ENCODE measurements around the gene GYG2. TPM values are rescaled to one million over a fixed set of nuclear protein-coding genes. Genes with fewer than 3 reads are reported as not detected.

Gene GYG2
- total RNA-seq, 2 experiments from 2014 or later: not detected

- Mint-ChIP-seq H3K36me3 (no peaks in the 10 kb centered on the region), H3K27me3 (peaks cover 3% of the 10 kb centered on the region), H3K27ac (no peak overlapping the region), H3K4me1 (no peaks in the 10 kb centered on the region), H3K4me3 (no peak overlapping the region), H3K9me3 (no peaks in the 10 kb centered on the region)
- DNase-seq (no peak), ATAC-seq (ENCODE audit: low read depth) (no peak)
- POLR2A ChIA-PET: no interaction called here
Observed at GRCh38 chrX:2863646-2864045, 34.9 kb downstream of the GYG2 start.

DNA sequence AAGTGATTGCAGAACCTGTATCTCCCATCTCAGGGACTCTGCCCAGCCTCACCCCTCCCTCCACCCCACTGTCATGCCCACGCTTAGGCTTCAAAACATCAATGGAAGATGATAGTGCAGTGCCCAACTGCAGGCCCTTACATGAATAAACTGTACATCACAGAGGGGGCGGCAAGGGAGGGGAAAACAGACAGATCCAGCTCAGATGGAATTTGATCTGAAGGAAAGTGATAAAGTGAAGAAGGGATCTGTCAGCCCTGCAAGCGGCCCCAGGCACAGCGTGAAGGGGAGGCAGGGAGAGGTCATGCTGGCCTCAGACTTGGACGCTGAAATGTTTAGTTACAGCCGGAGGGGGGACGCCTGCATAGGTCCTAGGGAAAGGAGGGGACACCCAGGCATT, 38.5 kb downstream of the GYG2 start:
- POLR2A ChIA-PET: no interaction called here
- Mint-ChIP-seq H3K4me3 (no peak overlapping the region), H3K36me3 (no peaks in the 10 kb centered on the region), H3K27me3 (no peaks in the 10 kb centered on the region), H3K9me3 (no peaks in the 10 kb centered on the region), H3K4me1 (no peaks in the 10 kb centered on the region), H3K27ac (no peak overlapping the region)
- no peak for ATAC-seq (ENCODE audit: low read depth)
- no peak for DNase-seq

- no peak for DNase-seq
- no peaks in the 10 kb centered on the region for H3K27me3 Mint-ChIP-seq
- POLR2A ChIA-PET: no interaction called here
- H3K4me3 Mint-ChIP-seq: no peak overlapping the region
- no peaks in the 10 kb centered on the region for H3K36me3 Mint-ChIP-seq
- no peak overlapping the region for H3K27ac Mint-ChIP-seq
- H3K4me1 Mint-ChIP-seq: no peaks in the 10 kb centered on the region
- no peaks in the 10 kb centered on the region for H3K9me3 Mint-ChIP-seq
- no peak for ATAC-seq (ENCODE audit: low read depth)
Observed at GRCh38 chrX:2870650-2871049, 41.9 kb downstream of the GYG2 start.

- no peak overlapping the region for H3K4me3 Mint-ChIP-seq
- POLR2A ChIA-PET: no interaction called here
- no peaks in the 10 kb centered on the region for H3K4me1 Mint-ChIP-seq
- ATAC-seq (ENCODE audit: low read depth) (no peak), DNase-seq (no peak)
- no peak overlapping the region for H3K27ac Mint-ChIP-seq
- H3K9me3 Mint-ChIP-seq: no peaks in the 10 kb centered on the region
- H3K36me3 Mint-ChIP-seq: no peaks in the 10 kb centered on the region
- no peaks in the 10 kb centered on the region for H3K27me3 Mint-ChIP-seq
Observed at GRCh38 chrX:2871831-2872230, 43.1 kb downstream of the GYG2 start.

- Mint-ChIP-seq H3K9me3 (no peaks in the 10 kb centered on the region), H3K27me3 (no peaks in the 10 kb centered on the region), H3K36me3 (no peaks in the 10 kb centered on the region), H3K27ac (no peak overlapping the region), H3K4me1 (no peaks in the 10 kb centered on the region), H3K4me3 (no peak overlapping the region)
- ATAC-seq (ENCODE audit: low read depth): no peak
- POLR2A ChIA-PET: no interaction called here
- DNase-seq: no peak
Observed at GRCh38 chrX:2872671-2873277, 44.0 kb downstream of the GYG2 start.

- Mint-ChIP-seq H3K27me3 (peaks cover under 1% of the 10 kb centered on the region), H3K36me3 (no peaks in the 10 kb centered on the region), H3K9me3 (no peaks in the 10 kb centered on the region), H3K4me1 (no peaks in the 10 kb centered on the region), H3K27ac (no peak overlapping the region), H3K4me3 (no peak overlapping the region)
- ATAC-seq (ENCODE audit: low read depth) (no peak), DNase-seq (no peak)
- POLR2A ChIA-PET: no interaction called here
Observed at GRCh38 chrX:2874222-2875135, 45.7 kb downstream of the GYG2 start.

DNA sequence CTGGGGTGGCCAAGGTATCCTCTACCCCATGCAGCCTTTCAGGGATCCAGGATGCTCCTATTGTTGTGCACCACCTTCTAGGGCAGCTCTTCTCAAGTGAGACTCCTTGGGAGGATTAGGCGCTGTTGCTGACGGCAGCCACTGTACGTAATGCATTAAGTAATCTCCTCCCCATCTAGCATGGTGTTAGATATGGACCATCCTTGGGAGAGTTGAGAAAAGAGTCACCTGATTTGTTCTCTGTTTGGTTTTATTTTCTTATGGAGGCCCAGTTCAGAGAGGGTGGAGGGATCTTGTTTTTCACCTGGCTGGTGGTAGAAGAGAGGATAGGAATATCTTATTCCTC, 46.4 kb downstream of the GYG2 start:
- DNase-seq: no peak
- POLR2A ChIA-PET: no interaction called here
- Mint-ChIP-seq H3K36me3 (no peaks in the 10 kb centered on the region), H3K4me3 (no peak overlapping the region), H3K27me3 (peaks cover 7% of the 10 kb centered on the region), H3K27ac (no peak overlapping the region), H3K9me3 (no peaks in the 10 kb centered on the region), H3K4me1 (no peaks in the 10 kb centered on the region)
- no peak for ATAC-seq (ENCODE audit: low read depth)

- DNase-seq (no peak), ATAC-seq (ENCODE audit: low read depth) (no peak)
- Mint-ChIP-seq H3K4me1 (no peaks in the 10 kb centered on the region), H3K36me3 (no peaks in the 10 kb centered on the region), H3K27ac (no peak overlapping the region), H3K27me3 (peaks cover 7% of the 10 kb centered on the region), H3K4me3 (no peak overlapping the region), H3K9me3 (no peaks in the 10 kb centered on the region)
- POLR2A ChIA-PET: no interaction called here
Observed at GRCh38 chrX:2875798-2876399, 47.2 kb downstream of the GYG2 start.

GRCh38 chrX:2878563-2878962, 49.8 kb downstream of the GYG2 start:
- H3K4me3 Mint-ChIP-seq: no peak overlapping the region
- no peak for DNase-seq
- no peaks in the 10 kb centered on the region for H3K36me3 Mint-ChIP-seq
- H3K9me3 Mint-ChIP-seq: no peaks in the 10 kb centered on the region
- H3K27ac Mint-ChIP-seq: no peak overlapping the region
- POLR2A ChIA-PET: no interaction called here
- no peak for ATAC-seq (ENCODE audit: low read depth)
- H3K27me3 Mint-ChIP-seq: peaks cover 7% of the 10 kb centered on the region
- no peaks in the 10 kb centered on the region for H3K4me1 Mint-ChIP-seq

DNA sequence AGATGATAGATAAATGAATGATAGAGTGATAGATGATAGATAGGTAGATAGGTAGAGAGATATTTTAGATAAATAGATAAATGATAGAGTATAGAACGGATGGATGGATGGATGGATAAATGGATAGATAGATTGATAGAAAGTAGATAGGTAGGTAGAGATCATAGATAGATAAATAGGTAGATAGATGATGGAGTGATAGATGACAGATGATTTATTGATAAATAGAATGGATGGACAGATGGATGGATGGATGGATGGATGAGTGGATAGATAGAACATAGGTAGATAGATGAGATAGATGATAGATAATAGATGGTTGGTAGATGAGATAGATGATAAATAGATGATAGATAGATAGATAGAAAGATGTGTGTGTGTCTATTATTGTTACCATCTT, 50.9 kb downstream of the GYG2 start:
- H3K9me3 Mint-ChIP-seq: no peaks in the 10 kb centered on the region
- DNase-seq: no peak
- H3K27me3 Mint-ChIP-seq: peaks cover 7% of the 10 kb centered on the region
- no peaks in the 10 kb centered on the region for H3K36me3 Mint-ChIP-seq
- ATAC-seq (ENCODE audit: low read depth): no peak
- no peak overlapping the region for H3K4me3 Mint-ChIP-seq
- no peaks in the 10 kb centered on the region for H3K4me1 Mint-ChIP-seq
- POLR2A ChIA-PET: no interaction called here
- H3K27ac Mint-ChIP-seq: no peak overlapping the region

DNA sequence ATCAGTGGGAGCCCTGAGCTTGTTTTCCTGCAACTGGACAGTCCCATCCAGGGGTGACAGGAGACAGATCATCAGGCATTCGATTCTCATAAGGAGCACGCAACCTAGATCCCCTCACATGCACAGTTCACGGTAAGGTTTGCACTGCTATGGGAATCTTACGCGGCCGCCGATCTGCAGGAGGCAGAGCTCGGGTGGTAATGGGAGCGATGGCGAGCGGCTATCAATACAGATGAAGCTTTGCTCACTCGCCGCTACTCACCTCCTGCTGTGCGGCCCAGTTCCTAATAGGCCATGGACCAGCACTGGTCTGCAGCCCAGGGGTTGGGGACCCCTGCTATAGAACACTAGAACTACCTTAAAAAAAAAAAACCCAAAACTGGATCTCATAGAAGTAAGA, 55.0 kb downstream of the GYG2 start:
- DNase-seq (no peak), ATAC-seq (ENCODE audit: low read depth) (no peak)
- H3K27ac Mint-ChIP-seq: no peak overlapping the region
- no peaks in the 10 kb centered on the region for H3K9me3 Mint-ChIP-seq
- no peaks in the 10 kb centered on the region for H3K4me1 Mint-ChIP-seq
- POLR2A ChIA-PET: no interaction called here
- no peak overlapping the region for H3K4me3 Mint-ChIP-seq
- no peaks in the 10 kb centered on the region for H3K36me3 Mint-ChIP-seq
- H3K27me3 Mint-ChIP-seq: peaks cover 7% of the 10 kb centered on the region

DNA sequence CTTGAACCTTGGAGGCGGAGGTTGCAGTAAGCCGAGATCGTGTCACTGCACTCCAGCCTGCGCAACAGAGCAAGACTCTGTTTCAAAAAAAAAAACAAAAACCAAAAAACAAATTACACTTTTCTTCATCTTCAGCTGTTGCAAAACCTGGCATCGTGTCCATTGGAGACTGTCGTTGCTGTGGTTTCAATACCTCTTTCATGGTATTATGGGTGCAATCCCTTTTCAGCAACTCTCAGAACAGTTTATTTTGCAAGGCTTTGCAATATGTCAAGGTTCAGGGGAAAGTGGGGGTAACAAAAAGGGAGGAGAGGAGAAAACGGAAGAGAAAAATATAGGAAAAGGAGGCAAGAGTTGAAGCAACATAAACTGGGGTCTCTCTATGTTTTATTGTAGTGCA, 59.6 kb downstream of the GYG2 start:
- no peaks in the 10 kb centered on the region for H3K27me3 Mint-ChIP-seq
- H3K4me1 Mint-ChIP-seq: peaks cover 9% of the 10 kb centered on the region
- no peak overlapping the region for H3K27ac Mint-ChIP-seq
- no peaks in the 10 kb centered on the region for H3K9me3 Mint-ChIP-seq
- no peaks in the 10 kb centered on the region for H3K36me3 Mint-ChIP-seq
- ATAC-seq (ENCODE audit: low read depth) (no peak), DNase-seq (no peak)
- POLR2A ChIA-PET: no interaction called here
- H3K4me3 Mint-ChIP-seq: no peak overlapping the region

DNA sequence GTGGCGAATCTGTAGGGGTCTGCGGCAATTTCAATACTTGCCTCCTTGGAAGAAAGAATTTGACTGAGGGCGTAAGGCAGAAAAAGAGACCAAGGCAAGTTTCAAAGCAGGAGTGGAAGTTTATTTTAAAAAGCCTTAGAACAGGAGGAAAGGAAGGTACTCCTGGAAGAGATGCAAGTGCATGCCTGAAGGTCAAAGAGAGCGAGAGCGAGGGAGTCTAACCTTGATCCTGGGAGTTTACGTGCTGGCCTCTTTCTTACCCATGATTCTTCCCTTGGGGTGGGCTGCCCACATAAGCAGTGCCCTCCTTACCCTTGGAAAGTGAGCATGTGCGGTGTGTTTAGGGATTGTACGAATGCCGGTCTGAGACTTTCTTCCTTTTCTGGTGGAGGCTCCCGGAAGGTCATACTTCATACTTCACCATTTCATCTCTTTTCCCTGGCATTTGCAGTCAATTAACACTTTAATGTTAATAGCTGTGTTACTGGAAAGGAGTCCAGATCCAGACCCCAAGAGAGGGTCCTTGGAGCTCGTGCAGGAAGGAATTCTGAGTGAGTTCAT, 60.4 kb downstream of the GYG2 start:
- no peak for ATAC-seq (ENCODE audit: low read depth)
- Mint-ChIP-seq H3K4me1 (peaks cover 9% of the 10 kb centered on the region), H3K36me3 (no peaks in the 10 kb centered on the region), H3K4me3 (peak overlapping the region; percentile 84), H3K27ac (peak overlapping the region; percentile 30), H3K9me3 (no peaks in the 10 kb centered on the region), H3K27me3 (no peaks in the 10 kb centered on the region)
- DNase-seq: no peak
- POLR2A ChIA-PET: no interaction called here
